Measurements from ENCODE around the gene CPEB3. TPM values are rescaled to one million over a fixed set of nuclear protein-coding genes. Genes with fewer than 3 reads are reported as not detected.
"Not testable (repeated sequence)": the region's sequence is repeated elsewhere in the genome, so short reads cannot be mapped to it uniquely, and the experiment has no call there.

CPEB3 gene
- total RNA-seq, 1 donor from 2014 or later: 1.6 TPM

DNA sequence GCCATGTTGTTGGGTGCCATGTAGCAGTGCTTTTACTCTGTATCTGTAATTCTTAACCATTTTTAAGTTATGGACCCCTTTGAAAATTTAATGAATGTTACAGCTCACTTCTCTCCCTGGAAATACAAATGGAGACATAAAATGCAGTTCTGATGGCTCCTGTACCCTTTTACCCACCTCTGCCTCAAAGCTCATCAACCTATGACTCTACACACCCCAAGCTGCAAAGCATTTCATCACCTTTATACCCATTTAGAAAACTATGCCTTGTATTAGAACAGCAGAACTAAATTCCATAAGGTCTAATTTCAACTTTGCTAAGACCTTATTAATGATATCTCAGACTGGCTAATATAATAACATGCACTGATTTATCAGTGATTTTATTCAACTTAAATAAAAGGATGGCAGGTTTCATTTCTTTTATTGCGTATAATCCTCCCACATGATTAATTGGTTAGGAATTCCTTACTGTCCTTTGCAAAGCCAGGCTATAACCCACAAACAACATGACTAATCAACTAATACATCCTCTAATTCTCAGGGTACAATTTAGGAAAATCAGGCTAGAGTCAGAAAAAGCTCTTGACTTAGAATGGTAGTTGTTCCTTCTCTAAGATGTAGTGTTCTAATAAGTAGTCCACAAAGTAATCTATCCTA, 68.1 kb downstream of the CPEB3 start:
- no peak overlapping the region for H3K27ac Mint-ChIP-seq (ENCODE audit: unreplicated experiment)
- no peaks in the 10 kb centered on the region for H3K27me3 Mint-ChIP-seq (ENCODE audit: low read depth)
- TF ChIP-seq, protein P1, sequence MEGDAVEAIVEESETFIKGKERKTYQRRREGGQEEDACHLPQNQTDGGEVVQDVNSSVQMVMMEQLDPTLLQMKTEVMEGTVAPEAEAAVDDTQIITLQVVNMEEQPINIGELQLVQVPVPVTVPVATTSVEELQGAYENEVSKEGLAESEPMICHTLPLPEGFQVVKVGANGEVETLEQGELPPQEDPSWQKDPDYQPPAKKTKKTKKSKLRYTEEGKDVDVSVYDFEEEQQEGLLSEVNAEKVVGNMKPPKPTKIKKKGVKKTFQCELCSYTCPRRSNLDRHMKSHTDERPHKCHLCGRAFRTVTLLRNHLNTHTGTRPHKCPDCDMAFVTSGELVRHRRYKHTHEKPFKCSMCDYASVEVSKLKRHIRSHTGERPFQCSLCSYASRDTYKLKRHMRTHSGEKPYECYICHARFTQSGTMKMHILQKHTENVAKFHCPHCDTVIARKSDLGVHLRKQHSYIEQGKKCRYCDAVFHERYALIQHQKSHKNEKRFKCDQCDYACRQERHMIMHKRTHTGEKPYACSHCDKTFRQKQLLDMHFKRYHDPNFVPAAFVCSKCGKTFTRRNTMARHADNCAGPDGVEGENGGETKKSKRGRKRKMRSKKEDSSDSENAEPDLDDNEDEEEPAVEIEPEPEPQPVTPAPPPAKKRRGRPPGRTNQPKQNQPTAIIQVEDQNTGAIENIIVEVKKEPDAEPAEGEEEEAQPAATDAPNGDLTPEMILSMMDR (conservative IDR thresholded peaks at IDR 0.05): no peak
- H3K4me3 Mint-ChIP-seq: no peak overlapping the region
- no peaks in the 10 kb centered on the region for H3K9me3 Mint-ChIP-seq
- peaks cover 9% of the 10 kb centered on the region for H3K4me1 Mint-ChIP-seq
- no peak for DNase-seq (ENCODE audit: low read depth, low spot score)
- H3K36me3 Mint-ChIP-seq (ENCODE audit: low read depth): no peaks in the 10 kb centered on the region

DNA sequence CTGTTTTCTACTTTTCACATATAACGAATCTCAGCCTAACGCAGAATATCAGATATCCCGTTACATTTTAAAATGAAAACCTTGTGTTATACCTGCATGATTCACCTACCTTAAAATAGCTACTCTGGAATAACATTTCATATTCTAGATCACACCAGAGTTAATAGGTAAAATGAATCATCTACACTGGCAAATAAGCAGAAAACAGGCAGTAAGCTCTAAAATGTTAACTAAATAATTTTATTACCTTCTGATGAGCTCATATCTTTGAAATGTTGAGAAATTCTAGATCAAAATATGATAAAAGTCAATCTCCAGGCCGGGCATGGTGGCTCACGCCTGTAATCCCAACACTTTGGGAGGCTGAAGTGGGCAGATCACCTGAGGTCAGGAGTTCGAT, 71.3 kb downstream of the CPEB3 start:
- TF ChIP-seq, protein P1 (conservative IDR thresholded peaks at IDR 0.05): no peak
- H3K4me3 Mint-ChIP-seq: no peak overlapping the region
- H3K36me3 Mint-ChIP-seq (ENCODE audit: low read depth): no peaks in the 10 kb centered on the region
- H3K4me1 Mint-ChIP-seq: peaks cover 9% of the 10 kb centered on the region
- no peaks in the 10 kb centered on the region for H3K9me3 Mint-ChIP-seq
- H3K27me3 Mint-ChIP-seq (ENCODE audit: low read depth): no peaks in the 10 kb centered on the region
- no peak for DNase-seq (ENCODE audit: low read depth, low spot score)
- H3K27ac Mint-ChIP-seq (ENCODE audit: unreplicated experiment): no peak overlapping the region

DNA sequence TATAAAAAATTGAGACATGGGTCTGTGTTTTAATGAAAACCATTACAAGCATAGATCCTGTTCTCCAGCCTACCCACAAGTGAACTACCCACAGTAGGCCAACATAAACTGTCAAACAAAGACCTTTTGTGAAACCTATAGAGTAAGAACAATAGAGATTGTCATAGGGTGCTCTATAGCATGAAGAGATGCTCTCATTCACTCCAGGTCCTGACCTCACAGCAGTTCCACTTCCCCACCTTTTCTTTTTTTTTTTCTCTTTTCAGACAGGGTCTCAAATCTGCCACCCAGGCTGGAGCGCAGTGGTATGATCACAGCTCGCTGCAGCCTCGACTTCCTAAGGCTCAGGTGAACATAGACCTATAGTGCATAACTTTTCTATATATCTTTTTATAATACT, 72.3 kb downstream of the CPEB3 start:
- Mint-ChIP-seq H3K9me3 (no peaks in the 10 kb centered on the region), H3K27ac (ENCODE audit: unreplicated experiment) (peak overlapping the region; percentile 67), H3K4me1 (peaks cover 9% of the 10 kb centered on the region), H3K27me3 (ENCODE audit: low read depth) (no peaks in the 10 kb centered on the region), H3K36me3 (ENCODE audit: low read depth) (no peaks in the 10 kb centered on the region), H3K4me3 (no peak overlapping the region)
- DNase-seq (ENCODE audit: low read depth, low spot score): no peak
- TF ChIP-seq, protein P1 (conservative IDR thresholded peaks at IDR 0.05): no peak

DNA sequence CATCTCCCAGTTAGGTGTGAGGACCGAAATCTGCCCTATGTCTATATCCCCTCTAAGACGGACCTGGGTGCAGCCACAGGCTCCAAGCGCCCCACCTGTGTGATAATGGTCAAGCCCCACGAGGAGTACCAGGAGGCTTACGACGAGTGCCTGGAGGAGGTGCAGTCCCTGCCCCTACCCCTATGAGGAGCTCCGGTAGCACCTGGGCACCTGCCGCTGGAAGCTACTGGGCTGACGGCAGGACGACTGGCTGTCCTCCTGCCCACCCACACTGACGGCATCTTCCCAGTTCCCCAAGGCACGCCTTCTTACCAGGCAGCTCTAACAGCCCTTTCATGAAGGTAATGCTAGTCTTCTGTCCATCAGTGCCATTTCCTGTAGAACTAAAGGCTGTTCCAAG, 74.3 kb downstream of the CPEB3 start:
- H3K36me3 Mint-ChIP-seq (ENCODE audit: low read depth); DNase-seq (ENCODE audit: low read depth, low spot score); H3K27me3 Mint-ChIP-seq (ENCODE audit: low read depth); H3K4me3 Mint-ChIP-seq; H3K9me3 Mint-ChIP-seq; H3K4me1 Mint-ChIP-seq: not testable (repeated sequence)
- H3K27ac Mint-ChIP-seq (ENCODE audit: unreplicated experiment): peak overlapping the region; percentile 27
- TF ChIP-seq, protein P1 (conservative IDR thresholded peaks at IDR 0.05): peak; percentile 28

DNA sequence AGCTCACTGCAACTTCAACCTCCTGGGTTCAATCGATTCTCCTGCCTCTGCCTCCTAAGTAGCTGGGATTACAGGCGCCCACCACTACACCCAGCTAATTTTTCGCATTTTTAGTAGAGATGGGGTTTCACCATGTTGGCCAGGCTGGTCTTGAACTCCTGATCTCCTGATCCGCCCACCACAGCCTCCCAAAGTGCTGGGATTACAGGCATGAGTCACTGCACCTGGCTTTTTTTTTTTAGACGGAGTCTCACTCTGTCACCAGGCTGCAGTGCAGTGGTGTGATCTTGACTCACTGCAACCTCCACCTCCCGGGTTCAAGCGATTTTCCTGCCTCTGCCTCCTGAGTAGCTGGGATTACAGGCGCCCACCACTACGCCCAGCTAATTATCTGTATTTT, 75.7 kb downstream of the CPEB3 start:
- not testable (repeated sequence) for H3K9me3 Mint-ChIP-seq; H3K27ac Mint-ChIP-seq (ENCODE audit: unreplicated experiment); H3K4me3 Mint-ChIP-seq; H3K27me3 Mint-ChIP-seq (ENCODE audit: low read depth); H3K36me3 Mint-ChIP-seq (ENCODE audit: low read depth); DNase-seq (ENCODE audit: low read depth, low spot score); H3K4me1 Mint-ChIP-seq

DNA sequence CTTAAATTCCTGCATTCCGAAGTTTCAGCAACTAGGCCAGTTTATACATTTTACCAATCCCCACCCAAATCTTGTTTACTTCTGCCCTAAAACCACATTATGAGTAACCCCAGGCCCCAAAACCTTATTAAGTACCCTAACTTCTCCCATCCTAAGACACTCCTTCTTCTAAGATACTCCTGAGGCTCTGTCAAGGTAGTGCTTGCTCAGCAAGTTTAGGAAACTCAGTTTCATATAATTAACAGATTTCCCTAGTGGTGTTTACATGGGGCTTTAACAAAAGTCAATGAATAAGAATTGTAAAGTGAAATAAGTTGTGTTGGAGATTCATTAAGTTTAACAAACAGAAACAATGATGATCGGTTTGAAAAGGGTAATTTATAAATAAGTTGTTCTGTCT, 77.8 kb downstream of the CPEB3 start:
- H3K27ac Mint-ChIP-seq (ENCODE audit: unreplicated experiment): no peak overlapping the region
- no peaks in the 10 kb centered on the region for H3K27me3 Mint-ChIP-seq (ENCODE audit: low read depth)
- no peaks in the 10 kb centered on the region for H3K36me3 Mint-ChIP-seq (ENCODE audit: low read depth)
- H3K9me3 Mint-ChIP-seq: no peaks in the 10 kb centered on the region
- no peak overlapping the region for H3K4me3 Mint-ChIP-seq
- DNase-seq (ENCODE audit: low read depth, low spot score): no peak
- TF ChIP-seq, protein P1 (conservative IDR thresholded peaks at IDR 0.05): no peak
- H3K4me1 Mint-ChIP-seq: no peaks in the 10 kb centered on the region

Measured in neural crest cell (in vitro differentiated cells).